Esophagus muscularis mucosa (tissue), 4 donors: ENCODE results near the gene RPS6KC1. TPM values are rescaled to one million over a fixed set of nuclear protein-coding genes. Genes with fewer than 3 reads are reported as not detected.

Source experiments
- DNase-seq: peaks from one replicate; pipeline ENCODE4 v3.0.0-alpha.2; 2017; ENCODE audit errors: extremely low spot score
- H3K27ac ChIP-seq, 4 donors: fragments of 200-600 bp; sonication (generic); replicated peaks in 1 of 4; 1 replicate in 3 of 4; 2 replicates in 1 of 4; pipeline ENCODE4 v1.5.1; 2016 to 2019; ENCODE audit warnings: mild to moderate bottlenecking in 1 of 4
- H3K27me3 ChIP-seq, 4 donors: fragments of 200-600 bp; sonication (generic); one replicate each; pipeline versions ENCODE4 v1.5.1 to v1.6.0; 2016 to 2019
- H3K36me3 ChIP-seq, 4 donors: fragments of 200-600 bp; sonication (generic); one replicate each; pipeline ENCODE4 v1.5.1; 2016 to 2019
- H3K4me1 ChIP-seq, 4 donors: fragments of 200-600 bp; sonication (generic); one replicate each; pipeline ENCODE4 v1.5.1; 2016 to 2019
- H3K4me3 ChIP-seq, 4 donors: fragments of 200-600 bp; sonication (generic); 1 replicate in 2 of 4; 2 replicates in 2 of 4; pipeline ENCODE4 v1.5.1; 2016 to 2019; ENCODE audit warnings: mild to moderate bottlenecking in 4 of 4, moderate library complexity in 1 of 4
- H3K9me3 ChIP-seq, 4 donors: fragments of 200-600 bp; sonication (generic); 1 replicate in 3 of 4; 2 replicates in 1 of 4; pipeline ENCODE4 v1.5.1; 2016 to 2019
- CTCF ChIP-seq, 3 experiments: fragments of 200-600 bp in 2 of 3; fragments of 450-650 bp in 1 of 3; sonication (generic) in 2 of 3; IDR thresholded peaks; one replicate each; pipeline ENCODE4 v1.5.1; 2017 to 2019; ENCODE audit warnings: antibody characterized with exemption in 3 of 3, mild to moderate bottlenecking in 2 of 3, moderate library complexity in 1 of 3
- EP300 ChIP-seq: sonication (generic); formaldehyde crosslinking; IDR thresholded peaks from one replicate; pipeline ENCODE4 v1.6.1; 2017; ENCODE audit warnings: antibody characterized with exemption
- POLR2A ChIP-seq: fragments of 450-650 bp; IDR thresholded peaks from one replicate; pipeline ENCODE4 v1.6.1; 2017; ENCODE audit warnings: antibody characterized with exemption, moderate library complexity, mild to moderate bottlenecking, low read depth
- POLR2AphosphoS5 ChIP-seq, 2 donors: sonication (generic); formaldehyde crosslinking; IDR thresholded peaks; one replicate each; pipeline ENCODE4 v1.6.1; 2017; ENCODE audit warnings: antibody characterized with exemption in 2 of 2
- WGBS: methylation state at CpG from one replicate; pipeline ENCODE4 v1.1.5; 2018; 5-methylcytosine and 5-hydroxymethylcytosine counted together
- intact Hi-C: fragments of 100-400 bp; cut with DNase I; formaldehyde crosslinking; loops from one replicate; pipeline ENCODE4 v1.15.1; 2023
- total RNA-seq, 4 donors: library from RNA; depleted of rRNA; stranded (reverse); fragments of >200 nt; gene quantifications; one replicate each; pipeline versions ENCODE4 v1.1.0 to v1.2.1, GENCODE V29; 2016

The RPS6KC1 gene
- total RNA-seq, 4 donors from 2014 or later: 21.0 to 26.8 (median 23.8) TPM

GRCh38 chr1:213245260-213245910, 194.3 kb downstream of the RPS6KC1 start:
- TF ChIP-seq POLR2AphosphoS5 (IDR thresholded peaks at IDR 0.05) (no peak), EP300 (no peak), POLR2A (no peak), CTCF (IDR thresholded peaks at IDR 0.05) (no peak)
- Histone ChIP-seq H3K27ac (no peak overlapping the region), H3K4me1 (no peaks in the 10 kb centered on the region), H3K9me3 (no peaks in the 10 kb centered on the region), H3K36me3 (peaks cover 5 to 21% (median 12%) of the 10 kb centered on the region in 4 donors), H3K27me3 (no peaks in the 10 kb centered on the region), H3K4me3 (no peak overlapping the region)
- intact Hi-C loops: no loop called here
- DNase-seq: no peak

DNA sequence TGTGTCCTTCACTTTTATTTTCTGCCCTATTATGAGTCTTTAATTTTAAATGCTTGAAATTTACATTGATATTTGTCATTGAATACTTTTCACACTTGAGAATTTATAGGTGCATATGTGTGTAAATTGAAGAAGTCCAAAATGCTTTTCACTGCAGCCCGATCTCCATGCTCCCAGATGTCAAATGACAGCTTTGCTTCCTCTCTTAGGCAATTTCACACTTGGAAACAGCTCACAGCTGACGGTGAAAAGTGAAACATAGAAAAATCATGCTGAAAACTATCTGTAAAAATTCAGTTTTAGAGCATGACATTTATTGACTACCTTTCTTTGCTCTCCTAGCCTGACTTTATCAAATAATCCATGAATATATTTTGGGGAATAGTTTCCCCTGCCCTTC, 196.0 kb downstream of the RPS6KC1 start:
- TF ChIP-seq CTCF (IDR thresholded peaks at IDR 0.05) (no peak), POLR2A (no peak), EP300 (no peak), POLR2AphosphoS5 (IDR thresholded peaks at IDR 0.05) (no peak)
- H3K27me3 ChIP-seq: no peaks in the 10 kb centered on the region
- H3K27ac ChIP-seq: no peak overlapping the region
- peaks cover 0 to 6% (median 2%) of the 10 kb centered on the region in 4 donors for H3K36me3 ChIP-seq
- no peaks in the 10 kb centered on the region for H3K4me1 ChIP-seq
- no peak overlapping the region for H3K4me3 ChIP-seq
- no peak for DNase-seq
- intact Hi-C loops: no loop called here
- H3K9me3 ChIP-seq: no peaks in the 10 kb centered on the region
- WGBS: 73% methylated on average over 2 of the region's 2 CpGs

GRCh38 chr1:213249395-213249794, 198.4 kb downstream of the RPS6KC1 start:
- Histone ChIP-seq H3K27ac (no peak overlapping the region), H3K4me3 (no peak overlapping the region), H3K4me1 (no peaks in the 10 kb centered on the region), H3K27me3 (no peaks in the 10 kb centered on the region), H3K36me3 (peaks cover 0 to 6% (median 0%) of the 10 kb centered on the region in 4 donors), H3K9me3 (no peaks in the 10 kb centered on the region)
- TF ChIP-seq POLR2A (no peak), EP300 (no peak), CTCF (IDR thresholded peaks at IDR 0.05) (no peak), POLR2AphosphoS5 (IDR thresholded peaks at IDR 0.05) (no peak)
- WGBS: 97% methylated on average over 6 of the region's 6 CpGs
- intact Hi-C loops: no loop called here
- DNase-seq: no peak

- no peak for DNase-seq
- H3K36me3 ChIP-seq: peaks cover 0 to 6% (median 0%) of the 10 kb centered on the region in 4 donors
- no peaks in the 10 kb centered on the region for H3K4me1 ChIP-seq
- intact Hi-C loops: no loop called here
- H3K9me3 ChIP-seq: no peaks in the 10 kb centered on the region
- no peak overlapping the region for H3K4me3 ChIP-seq
- no peak for TF ChIP-seq EP300
- TF ChIP-seq CTCF (IDR thresholded peaks at IDR 0.05): no peak
- TF ChIP-seq POLR2AphosphoS5 (IDR thresholded peaks at IDR 0.05): no peak
- TF ChIP-seq POLR2A: no peak
- H3K27ac ChIP-seq: no peak overlapping the region
- H3K27me3 ChIP-seq: no peaks in the 10 kb centered on the region
- WGBS: 93% methylated on average over 6 of the region's 6 CpGs
These were observed 199.0 kb downstream of the RPS6KC1 start for GRCh38 chr1:213250041-213250440.

DNA sequence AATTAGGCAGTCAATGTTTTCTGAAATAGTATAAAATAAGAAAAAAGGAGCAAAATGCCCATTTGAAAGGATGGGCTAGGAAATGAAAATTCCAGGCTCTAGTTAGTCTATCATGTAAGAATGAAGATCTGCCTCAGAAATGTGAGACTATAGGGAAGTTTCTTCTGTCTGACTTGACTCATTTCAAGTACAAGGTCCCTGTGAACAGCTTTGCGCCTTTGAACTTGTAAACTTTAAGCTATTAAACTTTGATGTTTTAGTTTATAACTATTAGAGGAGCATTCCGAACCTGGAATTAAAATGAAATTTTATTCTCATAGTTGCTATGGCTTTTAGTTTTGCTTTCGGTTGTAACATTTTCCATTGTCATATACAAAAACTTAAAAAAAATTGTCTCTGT, 199.4 kb downstream of the RPS6KC1 start:
- H3K4me1 ChIP-seq: no peaks in the 10 kb centered on the region
- TF ChIP-seq EP300 (no peak), POLR2AphosphoS5 (IDR thresholded peaks at IDR 0.05) (no peak), CTCF (IDR thresholded peaks at IDR 0.05) (no peak), POLR2A (no peak)
- peaks cover 0 to 6% (median 0%) of the 10 kb centered on the region in 4 donors for H3K36me3 ChIP-seq
- 96% methylated on average over 3 of the region's 3 CpGs for WGBS
- DNase-seq: no peak
- H3K9me3 ChIP-seq: no peaks in the 10 kb centered on the region
- intact Hi-C loops: no loop called here
- H3K27me3 ChIP-seq: no peaks in the 10 kb centered on the region
- no peak overlapping the region for H3K27ac ChIP-seq
- H3K4me3 ChIP-seq: no peak overlapping the region
